Esophagus muscularis mucosa (tissue), 3 donors: ENCODE measurements around the gene DNAJC15.

Source experiments
- POLR2A ChIP-seq: fragments of 450-650 bp; IDR thresholded peaks from one replicate; pipeline ENCODE4 v1.6.1; 2017; ENCODE audit warnings: antibody characterized with exemption, moderate library complexity, mild to moderate bottlenecking, low read depth
- POLR2AphosphoS5 ChIP-seq, 2 donors: sonication (generic); formaldehyde crosslinking; IDR thresholded peaks; one replicate each; pipeline ENCODE4 v1.6.1; 2017; ENCODE audit warnings: antibody characterized with exemption in 2 of 2
- TF ChIP-seq, protein P1 (sequence below), 3 experiments: fragments of 200-600 bp in 2 of 3; fragments of 450-650 bp in 1 of 3; sonication (generic) in 2 of 3; IDR thresholded peaks; one replicate each; pipeline ENCODE4 v1.5.1; 2017 to 2019; ENCODE audit warnings: antibody characterized with exemption in 3 of 3, mild to moderate bottlenecking in 2 of 3, moderate library complexity in 1 of 3

- TF ChIP-seq, protein P1, sequence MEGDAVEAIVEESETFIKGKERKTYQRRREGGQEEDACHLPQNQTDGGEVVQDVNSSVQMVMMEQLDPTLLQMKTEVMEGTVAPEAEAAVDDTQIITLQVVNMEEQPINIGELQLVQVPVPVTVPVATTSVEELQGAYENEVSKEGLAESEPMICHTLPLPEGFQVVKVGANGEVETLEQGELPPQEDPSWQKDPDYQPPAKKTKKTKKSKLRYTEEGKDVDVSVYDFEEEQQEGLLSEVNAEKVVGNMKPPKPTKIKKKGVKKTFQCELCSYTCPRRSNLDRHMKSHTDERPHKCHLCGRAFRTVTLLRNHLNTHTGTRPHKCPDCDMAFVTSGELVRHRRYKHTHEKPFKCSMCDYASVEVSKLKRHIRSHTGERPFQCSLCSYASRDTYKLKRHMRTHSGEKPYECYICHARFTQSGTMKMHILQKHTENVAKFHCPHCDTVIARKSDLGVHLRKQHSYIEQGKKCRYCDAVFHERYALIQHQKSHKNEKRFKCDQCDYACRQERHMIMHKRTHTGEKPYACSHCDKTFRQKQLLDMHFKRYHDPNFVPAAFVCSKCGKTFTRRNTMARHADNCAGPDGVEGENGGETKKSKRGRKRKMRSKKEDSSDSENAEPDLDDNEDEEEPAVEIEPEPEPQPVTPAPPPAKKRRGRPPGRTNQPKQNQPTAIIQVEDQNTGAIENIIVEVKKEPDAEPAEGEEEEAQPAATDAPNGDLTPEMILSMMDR (IDR thresholded peaks at IDR 0.05): no peak
- TF ChIP-seq POLR2A (no peak), POLR2AphosphoS5 (IDR thresholded peaks at IDR 0.05) (no peak)
Measured at GRCh38 chr13:43054803-43055802, 31.7 kb downstream of the DNAJC15 start.
